K562 (cell line): ENCODE results near the gene ITIH3. TPM values are rescaled to one million over a fixed set of nuclear protein-coding genes. Genes with fewer than 3 reads are reported as not detected.

ENCODE experiments used
- ATAC-seq: fragments of 200-7000 bp; cut with Tn5 transposase; 3 replicates; pipeline ENCODE4 v1.9.1; 2020; ENCODE audit warnings: moderate library complexity
- BruUV-seq: library from RNA; stranded (reverse); fragments of 400-500 nt; replicated peaks from 2 replicates; lab custom pipeline; 2021; lab: Mats Ljungman, UMichigan
- CTCF ChIA-PET: fragments of 300-600 bp; formaldehyde crosslinking; extraction: SDS; loops from one replicate; lab custom pipeline; 2021; ENCODE audit warnings: low intra/inter-chr PET ratio; lab: Yijun Ruan, JAX
- POLR2A ChIA-PET: fragments of 300-600, 350-650 bp; sonication (Branson Sonifier 250); formaldehyde crosslinking; extraction: SDS; loops from one replicate; lab custom pipeline; 2021; ENCODE audit warnings: antibody characterized with exemption, inconsistent platforms; lab: Yijun Ruan, JAX
- DNase-seq, 4 experiments: peaks; one replicate each; pipeline versions ENCODE4 v3.0.0 to v3.0.0-alpha.2; 2011 to 2018; ENCODE audit warnings: low spot score in 3 of 4, mixed read lengths in 3 of 4; ENCODE audit errors: extremely low read depth in 1 of 4
- FAIRE-seq: peaks from 2 replicates; lab custom pipeline; 2011; peaks lifted over from hg19 to GRCh38; lab: Jason Lieb, UNC
- H2AFZ ChIP-seq: 2 replicates; pipeline ENCODE4 v1.6.0; 2011; ENCODE audit warnings: low read depth, low read length, control low read depth, inconsistent platforms
- H3K27ac ChIP-seq: fragments of 200-600 bp; 3 replicates; pipeline ENCODE4 v1.8.0; 2011; ENCODE audit warnings: low read depth, mild to moderate bottlenecking, control low read depth, inconsistent platforms, low read length, moderate library complexity, mixed read lengths; ENCODE audit errors: extremely low read depth
- H3K27me3 ChIP-seq, 2 experiments: fragments of 300-600 bp in 1 of 2; 2 replicates in 1 of 2; 3 replicates in 1 of 2; pipeline versions ENCODE4 v1.6.0 to v1.8.0; 2011; ENCODE audit warnings: inconsistent platforms in 2 of 2, low read length in 2 of 2, mild to moderate bottlenecking in 1 of 2, mixed read lengths in 1 of 2, moderate library complexity in 1 of 2; ENCODE audit not compliant: control insufficient read depth in 2 of 2, insufficient read depth in 2 of 2
- H3K36me3 ChIP-seq: fragments of 300-600 bp; 3 replicates; pipeline ENCODE4 v1.8.0; 2011; ENCODE audit warnings: mild to moderate bottlenecking, low read length, inconsistent platforms; ENCODE audit not compliant: control insufficient read depth, insufficient read depth
- H3K4me1 ChIP-seq, 2 experiments: fragments of 200-600 bp in 1 of 2; replicated peaks in 1 of 2; 2 replicates in 1 of 2; 3 replicates in 1 of 2; pipeline versions ENCODE4 v1.5.1 to v1.8.0; 2011; ENCODE audit warnings: inconsistent platforms in 2 of 2, low read length in 2 of 2, mild to moderate bottlenecking in 1 of 2, mixed read lengths in 1 of 2, moderate library complexity in 1 of 2; ENCODE audit not compliant: control insufficient read depth in 2 of 2, insufficient read depth in 2 of 2
- H3K4me2 ChIP-seq: 2 replicates; pipeline ENCODE4 v1.6.1; 2011; ENCODE audit warnings: low read length, control low read depth, inconsistent platforms, mixed read lengths; ENCODE audit not compliant: insufficient read depth
- H3K4me3 ChIP-seq: fragments of 200-600 bp; sonication (generic), shearing (Covaris generic); 2 replicates; pipeline ENCODE4 v1.5.1; 2016; ENCODE audit warnings: control low read depth, inconsistent platforms
- H3K79me2 ChIP-seq: fragments of 200-600 bp; 3 replicates; pipeline ENCODE4 v1.8.0; 2011; ENCODE audit warnings: low read length, inconsistent platforms; ENCODE audit not compliant: control insufficient read depth, insufficient read depth
- H3K9ac ChIP-seq, 2 experiments: 2 replicates each; pipeline versions ENCODE4 v1.6.0 to v1.6.1; 2011; ENCODE audit warnings: low read depth in 2 of 2, low read length in 2 of 2, control low read depth in 1 of 2, inconsistent platforms in 1 of 2, mild to moderate bottlenecking in 1 of 2, mixed read lengths in 1 of 2; ENCODE audit not compliant: insufficient read depth in 1 of 2
- H3K9me1 ChIP-seq: one replicate; pipeline ENCODE4 v1.6.0; 2011; ENCODE audit warnings: inconsistent platforms, mild to moderate bottlenecking, low read length, moderate library complexity; ENCODE audit not compliant: control insufficient read depth, insufficient read depth
- H3K9me3 ChIP-seq: replicated peaks from 2 replicates; pipeline ENCODE4 v1.5.1; 2011; ENCODE audit warnings: low read depth, low read length, inconsistent platforms; ENCODE audit not compliant: control insufficient read depth, insufficient read depth
- H4K20me1 ChIP-seq: replicated peaks from 2 replicates; pipeline ENCODE4 v1.6.1; 2011; ENCODE audit warnings: low read length, inconsistent platforms, mixed read lengths; ENCODE audit not compliant: control insufficient read depth, insufficient read depth
- ASH1L ChIP-seq: fragments of 450-650 bp; IDR thresholded peaks from 2 replicates; pipeline ENCODE4 v1.6.1; 2018; ENCODE audit warnings: borderline replicate concordance, mild to moderate bottlenecking, low read depth; ENCODE audit not compliant: partially characterized antibody
- BMI1 ChIP-seq: fragments of 150-350 bp; IDR thresholded peaks from 2 replicates; pipeline ENCODE4 v1.6.1; 2014; ENCODE audit warnings: low read length
- ELF4 ChIP-seq: fragments of 450-650 bp; formaldehyde crosslinking; IDR thresholded peaks from 2 replicates; pipeline ENCODE4 v1.4.0; 2022; ENCODE audit warnings: missing genetic modification characterization
- ETV1 ChIP-seq: fragments of 450-650 bp; conservative IDR thresholded peaks from 2 replicates; pipeline ENCODE4 v1.6.1; 2016; ENCODE audit warnings: missing genetic modification characterization, control low read depth, low read depth, missing compliant biosample characterization
- EZH2 ChIP-seq: IDR thresholded peaks from 2 replicates; pipeline ENCODE4 v1.6.1; 2012; ENCODE audit warnings: low read depth, mild to moderate bottlenecking, inconsistent platforms, low read length, borderline replicate concordance
- GATAD2A ChIP-seq: fragments of 450-650 bp; IDR thresholded peaks from 2 replicates; pipeline ENCODE4 v1.6.1; 2017
- HNRNPUL1 ChIP-seq: fragments of 200-400 bp; formaldehyde crosslinking; IDR thresholded peaks from 2 replicates; pipeline ENCODE4 v1.6.1; 2017; ENCODE audit warnings: low read length
- HOMEZ ChIP-seq: fragments of 250-450 bp; sonication (Bioruptor Pico); IDR thresholded peaks from 2 replicates; pipeline ENCODE4 v1.4.0; 2020; ENCODE audit warnings: mild to moderate bottlenecking, moderate library complexity
- MEF2A ChIP-seq: IDR thresholded peaks from 2 replicates; pipeline ENCODE4 v1.6.1; 2011; ENCODE audit warnings: low read depth, mild to moderate bottlenecking, low read length, moderate library complexity; ENCODE audit not compliant: control insufficient read depth
- PURB ChIP-seq: sonication (generic); formaldehyde crosslinking; IDR thresholded peaks from 2 replicates; pipeline ENCODE4 v1.9.0; 2021; ENCODE audit warnings: low read depth, mild to moderate bottlenecking, missing genetic modification reagents
- SMAD1 ChIP-seq: fragments of 150-350 bp; IDR thresholded peaks from 2 replicates; pipeline ENCODE4 v1.6.1; 2014; ENCODE audit warnings: low read length, low read depth; ENCODE audit not compliant: partially characterized antibody
- TFAM ChIP-seq: fragments of 250-450 bp; sonication (Bioruptor Pico); conservative IDR thresholded peaks from 2 replicates; pipeline ENCODE4 v1.5.0; 2021; ENCODE audit warnings: mild to moderate bottlenecking, moderate library complexity
- XRCC5 ChIP-seq: fragments of 200-400 bp; formaldehyde crosslinking; IDR thresholded peaks from 2 replicates; pipeline ENCODE4 v1.6.1; 2017; ENCODE audit warnings: low read depth, mild to moderate bottlenecking, low read length
- ZC3H8 ChIP-seq: fragments of 450-650 bp; IDR thresholded peaks from 2 replicates; pipeline ENCODE4 v1.6.1; 2017
- ZFP36 ChIP-seq: fragments of 150-350 bp; IDR thresholded peaks from 2 replicates; pipeline ENCODE4 v1.6.1; 2018; ENCODE audit warnings: low read length, low read depth; ENCODE audit not compliant: partially characterized antibody
- ZNF263 ChIP-seq: sonication (generic); formaldehyde crosslinking; IDR thresholded peaks from 2 replicates; pipeline ENCODE4 v1.8.0; 2022; ENCODE audit warnings: mild to moderate bottlenecking, missing genetic modification reagents, borderline replicate concordance
- ZNF583 ChIP-seq: fragments of 250-450 bp; sonication (Bioruptor Pico); IDR thresholded peaks from 2 replicates; pipeline ENCODE4 v1.4.0; 2020
- WGBS: fragments of 100-300 bp; shearing (Covaris generic); methylation state at CpG from one replicate; pipeline ENCODE4 v1.1.6; 2016; ENCODE audit warnings: low coverage, mixed read lengths; ENCODE audit not compliant: insufficient coverage; ENCODE audit errors: missing lambda C conversion rate; 5-methylcytosine and 5-hydroxymethylcytosine counted together
- in situ Hi-C: fragments of 300-500 bp; cut with MboI; formaldehyde crosslinking; loops from 4 replicates; pipeline ENCODE4 v1.15.0; 2018; ENCODE audit warnings: inconsistent platforms, mixed read lengths
- intact Hi-C: fragments of 100-400 bp; cut with micrococcal nuclease; formaldehyde crosslinking; loops from 2 replicates; pipeline ENCODE4 v1.14.2; 2022
- polyA plus RNA-seq, 8 experiments: library from polyadenylated mRNA; depleted of rRNA in 4 of 8; stranded (reverse) in 5 of 8; unstranded in 3 of 8; fragments of >200 nt; fragmentation: Nextera tagmentation in 2 of 8; fragmentation: Illumina TruSeq in 1 of 8; extraction: Ambion mirVana in 2 of 8; extraction: Trizol in 1 of 8; gene quantifications; 2 replicates each; pipeline versions ENCODE4 v1.2.1 to v1.2.3, GENCODE V29; 2011 to 2014; ENCODE audit warnings: inconsistent platforms in 1 of 8, missing spikeins in 1 of 8
- total RNA-seq, 7 experiments: library from RNA; depleted of rRNA in 6 of 7; stranded (reverse); fragments of >200 nt in 6 of 7; fragmentation: Illumina TruSeq in 2 of 7; extraction: Trizol in 2 of 7; gene quantifications; 2 replicates each; pipeline versions ENCODE4 v1.2.1 to v1.2.3, GENCODE V29; 2011 to 2021; ENCODE audit warnings: low replicate concordance in 1 of 7
- TF ChIP-seq, protein P1 (sequence below): sonication (generic); formaldehyde crosslinking; IDR thresholded peaks from 2 replicates; pipeline ENCODE4 v1.8.0; 2022; ENCODE audit warnings: missing genetic modification reagents, mild to moderate bottlenecking, borderline replicate concordance
- TF ChIP-seq, protein P2 (sequence below): fragments of 200-800 bp; sonication (Bioruptor generic); IDR thresholded peaks from 2 replicates; pipeline ENCODE4 v1.6.1; 2017; ENCODE audit warnings: missing genetic modification characterization, missing compliant biosample characterization

ITIH3 gene
- total and polyA plus RNA-seq, 9 of the 15 experiments (the other 6 are each of a cell fraction or from before 2014, with no cell fraction given), result 0.07 to 0.35 TPM; not detected in 7

DNA sequence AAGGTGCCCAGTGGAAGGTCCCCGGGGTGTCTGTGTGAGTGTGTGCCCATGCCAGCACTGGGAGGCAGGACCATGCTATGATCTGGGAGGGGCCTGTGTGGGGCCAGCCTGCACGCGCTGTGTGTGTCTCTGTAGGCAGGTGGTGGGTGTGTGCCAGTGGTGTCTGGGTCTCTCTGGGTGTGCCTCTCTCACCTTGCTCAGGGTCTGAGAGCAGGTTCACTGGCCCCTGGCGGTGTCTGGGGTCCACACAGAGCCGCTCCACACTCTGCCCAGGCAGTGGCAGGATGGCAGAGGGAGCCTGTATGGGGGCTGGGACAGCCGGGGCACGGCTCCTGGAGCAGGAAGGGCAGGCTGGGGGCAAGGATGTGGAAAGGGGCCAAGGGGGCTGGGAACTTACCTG lies 23.3 kb downstream of the ITIH3 start:
- H2AFZ ChIP-seq, result no peak overlapping the region
- ATAC-seq, result no peak
- H3K9me1 ChIP-seq, result no peaks in the 10 kb centered on the region
- H3K9me3 ChIP-seq, result no peaks in the 10 kb centered on the region
- peaks cover 0 to 5% of the 10 kb centered on the region in 2 experiments; a peak in 2 of 5 replicates for H3K4me1 ChIP-seq
- no peak overlapping the region for H3K4me2 ChIP-seq
- in situ Hi-C loops, result no loop called here
- H3K27me3 ChIP-seq, result peaks cover 0 to 47% of the 10 kb centered on the region in 2 experiments; a peak in 3 of 5 replicates
- ChIA-PET CTCF (no interaction called here), POLR2A (no interaction called here)
- WGBS, result 3% methylated on average over 5 of the region's 7 CpGs
- no peak for FAIRE-seq
- BruUV-seq, result no TSS peak
- H3K79me2 ChIP-seq, result no peaks in the 10 kb centered on the region
- intact Hi-C loops, result no loop called here
- no peaks in the 10 kb centered on the region for H3K36me3 ChIP-seq
- H4K20me1 ChIP-seq, result no peaks in the 10 kb centered on the region; the same call in 1 of the 2 replicates
- H3K27ac ChIP-seq, result no peak overlapping the region
- TF ChIP-seq ASH1L (no peak), ZC3H8 (no peak), TFAM (CRISPR knock-in tag) (no peak), GATAD2A (no peak), EZH2 (no peak), HNRNPUL1 (no peak), ZNF583 (CRISPR knock-in tag) (no peak), SMAD1 (no peak), XRCC5 (no peak), MEF2A (no peak), BMI1 (no peak), ETV1 (no peak), HOMEZ (CRISPR knock-in tag) (no peak), ZFP36 (no peak), ELF4 (CRISPR knock-in tag) (no peak), ZNF263 (CRISPR knock-in tag) (no peak), PURB (CRISPR knock-in tag) (no peak)
- TF ChIP-seq, protein P1, sequence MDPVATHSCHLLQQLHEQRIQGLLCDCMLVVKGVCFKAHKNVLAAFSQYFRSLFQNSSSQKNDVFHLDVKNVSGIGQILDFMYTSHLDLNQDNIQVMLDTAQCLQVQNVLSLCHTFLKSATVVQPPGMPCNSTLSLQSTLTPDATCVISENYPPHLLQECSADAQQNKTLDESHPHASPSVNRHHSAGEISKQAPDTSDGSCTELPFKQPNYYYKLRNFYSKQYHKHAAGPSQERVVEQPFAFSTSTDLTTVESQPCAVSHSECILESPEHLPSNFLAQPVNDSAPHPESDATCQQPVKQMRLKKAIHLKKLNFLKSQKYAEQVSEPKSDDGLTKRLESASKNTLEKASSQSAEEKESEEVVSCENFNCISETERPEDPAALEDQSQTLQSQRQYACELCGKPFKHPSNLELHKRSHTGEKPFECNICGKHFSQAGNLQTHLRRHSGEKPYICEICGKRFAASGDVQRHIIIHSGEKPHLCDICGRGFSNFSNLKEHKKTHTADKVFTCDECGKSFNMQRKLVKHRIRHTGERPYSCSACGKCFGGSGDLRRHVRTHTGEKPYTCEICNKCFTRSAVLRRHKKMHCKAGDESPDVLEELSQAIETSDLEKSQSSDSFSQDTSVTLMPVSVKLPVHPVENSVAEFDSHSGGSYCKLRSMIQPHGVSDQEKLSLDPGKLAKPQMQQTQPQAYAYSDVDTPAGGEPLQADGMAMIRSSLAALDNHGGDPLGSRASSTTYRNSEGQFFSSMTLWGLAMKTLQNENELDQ (CRISPR knock-in tag), result no peak
- TF ChIP-seq, protein P2, sequence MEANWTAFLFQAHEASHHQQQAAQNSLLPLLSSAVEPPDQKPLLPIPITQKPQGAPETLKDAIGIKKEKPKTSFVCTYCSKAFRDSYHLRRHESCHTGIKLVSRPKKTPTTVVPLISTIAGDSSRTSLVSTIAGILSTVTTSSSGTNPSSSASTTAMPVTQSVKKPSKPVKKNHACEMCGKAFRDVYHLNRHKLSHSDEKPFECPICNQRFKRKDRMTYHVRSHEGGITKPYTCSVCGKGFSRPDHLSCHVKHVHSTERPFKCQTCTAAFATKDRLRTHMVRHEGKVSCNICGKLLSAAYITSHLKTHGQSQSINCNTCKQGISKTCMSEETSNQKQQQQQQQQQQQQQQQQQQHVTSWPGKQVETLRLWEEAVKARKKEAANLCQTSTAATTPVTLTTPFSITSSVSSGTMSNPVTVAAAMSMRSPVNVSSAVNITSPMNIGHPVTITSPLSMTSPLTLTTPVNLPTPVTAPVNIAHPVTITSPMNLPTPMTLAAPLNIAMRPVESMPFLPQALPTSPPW (CRISPR knock-in tag), result no peak
- no peak overlapping the region for H3K9ac ChIP-seq
- no peak overlapping the region for H3K4me3 ChIP-seq
- DNase-seq, result no peak
